GM12891 (cell line): ENCODE data around the gene CORO2B.

Experiments
- PAX5 ChIP-seq: IDR thresholded peaks from 2 replicates; pipeline ENCODE4 v1.6.1; 2011; ENCODE audit warnings: low read length, moderate library complexity, mild to moderate bottlenecking; ENCODE audit not compliant: insufficient read depth, severe bottlenecking
- POLR2A ChIP-seq: IDR thresholded peaks from 2 replicates; pipeline ENCODE4 v1.6.1; 2011; ENCODE audit warnings: low read depth, low read length, control low read depth
- POLR2AphosphoS5 ChIP-seq: IDR thresholded peaks from 2 replicates; pipeline ENCODE4 v1.6.1; 2011; ENCODE audit warnings: low read depth, low read length, control low read depth
- POU2F2 ChIP-seq: IDR thresholded peaks from 2 replicates; pipeline ENCODE4 v1.6.1; 2011; ENCODE audit warnings: low read depth, mild to moderate bottlenecking, control low read depth, low read length, moderate library complexity
- SPI1 ChIP-seq: IDR thresholded peaks from 2 replicates; pipeline ENCODE4 v1.6.1; 2011; ENCODE audit warnings: low read depth, low read length, control low read depth
- TAF1 ChIP-seq: IDR thresholded peaks from 2 replicates; pipeline ENCODE4 v1.6.1; 2011; ENCODE audit warnings: low read depth, low read length, control low read depth

- TF ChIP-seq POLR2A (no peak), SPI1 (no peak), POU2F2 (no peak), POLR2AphosphoS5 (no peak), TAF1 (no peak), PAX5 (no peak)
Measured at GRCh38 chr15:68542771-68543164, 36.0 kb upstream of the CORO2B start.
